ENCODE measurements around the gene PRR27.
A peak's percentile ranks its signal among the peaks of the same experiment; 100 is the strongest.

Gene PRR27

GRCh38 chr4:70153937-70154336, at the start of gene PRR27:
Gene PRR27, plus strand, starts transcription at chr4:70154237. Its CDS starts 139 bp downstream, at chr4:70154376.
- no peak for DNase-seq (ENCODE audit: low read depth, low spot score)

- DNase-seq (ENCODE audit: low read depth, low spot score) = no peak
Observed at GRCh38 chr4:70110917-70111316, 43.1 kb upstream of the PRR27 start.

- DNase-seq (ENCODE audit: low read depth, low spot score) = no peak
Observed at GRCh38 chr4:70113656-70114055, 40.4 kb upstream of the PRR27 start.

- no peak for DNase-seq (ENCODE audit: low read depth, low spot score)
Observed at GRCh38 chr4:70114096-70114495, 39.9 kb upstream of the PRR27 start.

GRCh38 chr4:70120323-70120722, 33.7 kb upstream of the PRR27 start:
- no peak for DNase-seq (ENCODE audit: low read depth, low spot score)

GRCh38 chr4:70133473-70133872, 20.6 kb upstream of the PRR27 start:
- no peak for DNase-seq (ENCODE audit: low read depth, low spot score)

GRCh38 chr4:70138751-70139150, 15.3 kb upstream of the PRR27 start:
- no peak for DNase-seq (ENCODE audit: low read depth, low spot score)

GRCh38 chr4:70151271-70151670, 2.8 kb upstream of the PRR27 start:
- DNase-seq (ENCODE audit: low read depth, low spot score) = no peak

- no peak for DNase-seq (ENCODE audit: low read depth, low spot score)
Observed at GRCh38 chr4:70152088-70152487, 1.9 kb upstream of the PRR27 start.

- DNase-seq (ENCODE audit: low read depth, low spot score) = no peak
Observed at GRCh38 chr4:70158576-70158975, 4.5 kb downstream of the PRR27 start.

GRCh38 chr4:70177090-70177489, 23.1 kb downstream of the PRR27 start:
- DNase-seq (ENCODE audit: low read depth, low spot score) = no peak

GRCh38 chr4:70178075-70178660, 24.1 kb downstream of the PRR27 start:
- no peak for DNase-seq (ENCODE audit: low read depth, low spot score)

- no peak for DNase-seq (ENCODE audit: low read depth, low spot score)
Observed at GRCh38 chr4:70179811-70180210, 25.8 kb downstream of the PRR27 start.

GRCh38 chr4:70181864-70182263, 27.8 kb downstream of the PRR27 start:
- DNase-seq (ENCODE audit: low read depth, low spot score) = no peak

GRCh38 chr4:70182517-70183167, 28.6 kb downstream of the PRR27 start:
- DNase-seq (ENCODE audit: low read depth, low spot score) = no peak

GRCh38 chr4:70183168-70183939, 29.3 kb downstream of the PRR27 start:
- DNase-seq (ENCODE audit: low read depth, low spot score) = peak; percentile 8

GRCh38 chr4:70183940-70184246, 29.9 kb downstream of the PRR27 start:
- DNase-seq (ENCODE audit: low read depth, low spot score) = no peak

GRCh38 chr4:70187216-70187615, 33.2 kb downstream of the PRR27 start:
- DNase-seq (ENCODE audit: low read depth, low spot score) = no peak

GRCh38 chr4:70190579-70190978, 36.5 kb downstream of the PRR27 start:
- DNase-seq (ENCODE audit: low read depth, low spot score) = no peak

GRCh38 chr4:70191647-70192046, 37.6 kb downstream of the PRR27 start:
- no peak for DNase-seq (ENCODE audit: low read depth, low spot score)

- DNase-seq (ENCODE audit: low read depth, low spot score) = no peak
Observed at GRCh38 chr4:70192895-70193294, 38.9 kb downstream of the PRR27 start.

- DNase-seq (ENCODE audit: low read depth, low spot score) = no peak
Observed at GRCh38 chr4:70195425-70195824, 41.4 kb downstream of the PRR27 start, which contains the start of gene ODAM. Gene ODAM, plus strand, starts transcription at chr4:70195725. Its CDS starts 819 bp downstream, at chr4:70196544.

GRCh38 chr4:70196857-70197256, 42.8 kb downstream of the PRR27 start:
- DNase-seq (ENCODE audit: low read depth, low spot score) = no peak
